HG03095 (cell line): ENCODE data around the gene SRSF3.
A peak's percentile ranks its signal among the peaks of the same experiment; 100 is the strongest.
"Not testable (repeated sequence)": the region's sequence is repeated elsewhere in the genome, so short reads cannot be mapped to it uniquely, and the experiment has no call there.

Source experiments
- ATAC-seq: cut with Tn5 transposase; IDR thresholded peaks from one replicate; pipeline ENCODE4 v1.9.1; 2021; ENCODE audit warnings: moderate library complexity; ENCODE audit not compliant: unreplicated experiment

The SRSF3 gene

GRCh38 chr6:36594029-36594815 is at the start of gene SRSF3:
TSS of gene SRSF3 (plus strand) at chr6:36594362. CDS start at chr6:36596763, 2,401 bp downstream.
- peak; percentile 82 for ATAC-seq

- no peak for ATAC-seq
Measured at GRCh38 chr6:36545767-36546307, 48.3 kb upstream of the SRSF3 start.

GRCh38 chr6:36546308-36546919 is 47.7 kb upstream of the SRSF3 start:
- no peak for ATAC-seq

- peak; percentile 67 for ATAC-seq
Measured at GRCh38 chr6:36546920-36547645, 47.1 kb upstream of the SRSF3 start, which contains the start of gene STK38. TSS of gene STK38 (minus strand) at chr6:36547479. CDS start at chr6:36540202, 7,277 bp downstream.

- no peak for ATAC-seq
Measured at GRCh38 chr6:36547646-36548400, 46.3 kb upstream of the SRSF3 start.

GRCh38 chr6:36548401-36548743 is 45.8 kb upstream of the SRSF3 start:
- no peak for ATAC-seq

- no peak for ATAC-seq
Measured at GRCh38 chr6:36550473-36551000, 43.6 kb upstream of the SRSF3 start.

- no peak for ATAC-seq
Measured at GRCh38 chr6:36555750-36556252, 38.4 kb upstream of the SRSF3 start.

- ATAC-seq, result no peak
Measured at GRCh38 chr6:36556281-36556680, 37.9 kb upstream of the SRSF3 start.

- ATAC-seq, result no peak
Measured at GRCh38 chr6:36559011-36559793, 35.0 kb upstream of the SRSF3 start.

- no peak for ATAC-seq
Measured at GRCh38 chr6:36560822-36561221, 33.3 kb upstream of the SRSF3 start.

GRCh38 chr6:36563237-36563927 is 30.8 kb upstream of the SRSF3 start:
- no peak for ATAC-seq

GRCh38 chr6:36563928-36564284 is 30.3 kb upstream of the SRSF3 start:
- no peak for ATAC-seq

- ATAC-seq, result no peak
Measured at GRCh38 chr6:36566418-36566905, 27.7 kb upstream of the SRSF3 start.

- no peak for ATAC-seq
Measured at GRCh38 chr6:36570264-36570663, 23.9 kb upstream of the SRSF3 start.

- no peak for ATAC-seq
Measured at GRCh38 chr6:36571122-36572043, 22.8 kb upstream of the SRSF3 start.

- ATAC-seq, result not testable (repeated sequence)
Measured at GRCh38 chr6:36572353-36573311, 21.5 kb upstream of the SRSF3 start.
